Stimulated activated naive CD8-positive, alpha-beta T cell treated with anti-CD3 and anti-CD28 coated beads, Interleukin-15, Interleukin-2, amounts not matched to agents 100 ng/mL and 50 ng/mL, for 24 hours (primary cell): ENCODE data around the gene FAM76B.
A peak's percentile ranks its signal among the peaks of the same experiment; 100 is the strongest.
"Not testable (repeated sequence)": the region's sequence is repeated elsewhere in the genome, so short reads cannot be mapped to it uniquely, and the experiment has no call there.

Experiments
- H3K27ac Mint-ChIP-seq: one replicate; pipeline ENCODE4 v1.8.0; 2021; ENCODE audit warnings: mild to moderate bottlenecking, mixed read lengths
- H3K27me3 Mint-ChIP-seq: one replicate; pipeline ENCODE4 v1.8.0; 2021; ENCODE audit warnings: mixed read lengths
- H3K36me3 Mint-ChIP-seq: one replicate; pipeline ENCODE4 v1.8.0; 2021; ENCODE audit warnings: low read depth, mixed read lengths
- H3K4me1 Mint-ChIP-seq: one replicate; pipeline ENCODE4 v1.8.0; 2021; ENCODE audit warnings: low read depth, mixed read lengths
- H3K4me3 Mint-ChIP-seq: one replicate; pipeline ENCODE4 v1.8.0; 2021; ENCODE audit warnings: mild to moderate bottlenecking, mixed read lengths
- H3K9me3 Mint-ChIP-seq: one replicate; pipeline ENCODE4 v1.8.0; 2021; ENCODE audit warnings: mixed read lengths

FAM76B gene

DNA sequence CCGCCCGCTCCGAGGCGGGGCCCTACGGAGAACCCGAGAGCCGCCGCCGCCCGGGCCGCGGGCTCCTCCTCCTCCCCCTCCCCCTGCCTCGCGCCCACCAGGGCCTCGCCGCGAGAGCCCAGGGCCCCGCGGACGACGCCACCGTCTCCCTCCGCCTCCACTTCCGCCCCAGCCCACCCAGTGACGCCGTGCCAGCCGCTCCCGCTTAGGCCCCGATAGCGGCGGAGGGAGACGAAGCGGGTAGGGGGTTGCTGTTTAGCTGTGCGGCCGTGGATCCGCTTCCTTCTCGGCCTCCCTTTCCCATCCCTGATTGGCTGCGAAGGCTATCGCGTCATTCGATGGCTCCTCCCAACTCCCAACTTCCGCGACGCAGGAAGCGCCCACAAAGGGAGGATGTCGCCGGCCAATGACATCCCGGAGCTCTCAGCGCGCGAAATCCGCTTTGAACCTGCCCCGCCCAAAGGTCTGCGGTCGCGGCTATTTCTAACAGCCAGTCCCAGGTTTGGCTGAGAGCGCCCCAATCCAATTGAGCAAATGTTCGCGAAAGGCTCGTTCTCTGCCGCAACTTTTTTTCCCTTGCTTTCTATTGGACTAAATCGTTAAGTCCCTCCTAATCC is at the start of gene FAM76B:
TSS of gene FAM76B (minus strand) at position 277 of the 617 bp plus-strand sequence. CDS start 304 bp downstream, outside the sequence.
- no peaks in the 10 kb centered on the region for H3K9me3 Mint-ChIP-seq
- H3K36me3 Mint-ChIP-seq: peaks cover 66% of the 10 kb centered on the region
- H3K4me3 Mint-ChIP-seq: peak within 1 kb of the TSS; percentile 97
- H3K27ac Mint-ChIP-seq: peak within 1 kb of the TSS; percentile 100
- H3K27me3 Mint-ChIP-seq: no peaks in the 10 kb centered on the region
- H3K4me1 Mint-ChIP-seq: peaks cover 65% of the 10 kb centered on the region

DNA sequence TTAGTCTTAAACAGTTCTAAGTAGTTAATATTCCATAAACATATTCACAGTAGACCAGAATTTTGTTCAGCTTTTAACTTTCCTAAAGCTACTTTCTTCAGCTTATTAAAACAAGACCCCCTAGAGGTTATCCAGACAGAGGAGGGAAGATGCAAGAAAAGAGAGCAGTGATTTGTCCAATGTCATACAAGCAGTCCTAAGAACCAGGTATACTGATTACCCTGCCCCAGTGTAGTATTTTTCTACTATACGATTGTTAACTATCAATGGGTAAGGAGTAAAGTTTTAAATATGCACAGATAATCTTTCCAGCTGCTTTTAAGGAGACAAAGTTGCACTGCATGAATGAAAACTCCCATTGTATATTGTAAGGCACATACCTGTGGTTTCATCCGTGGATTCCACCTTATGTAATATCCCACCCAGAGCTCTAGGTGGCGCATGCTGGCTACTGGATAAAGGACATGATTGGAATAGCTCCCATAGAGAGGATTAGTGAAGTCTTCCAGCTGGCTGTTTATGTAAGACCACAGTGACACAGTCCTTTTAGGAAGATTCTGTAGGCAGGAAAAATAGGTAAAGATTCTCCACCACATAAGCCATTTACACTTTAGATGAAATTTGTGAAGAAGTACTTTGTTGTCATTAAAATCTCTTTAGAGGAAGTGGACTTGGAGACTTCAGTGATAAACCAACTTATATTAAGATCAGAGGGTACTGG is 46.3 kb upstream of the FAM76B start:
- no peak overlapping the region for H3K4me3 Mint-ChIP-seq
- peaks cover 74% of the 10 kb centered on the region for H3K36me3 Mint-ChIP-seq
- no peaks in the 10 kb centered on the region for H3K9me3 Mint-ChIP-seq
- peak overlapping the region; percentile 26 for H3K27ac Mint-ChIP-seq
- H3K4me1 Mint-ChIP-seq: peaks cover 4% of the 10 kb centered on the region
- H3K27me3 Mint-ChIP-seq: no peaks in the 10 kb centered on the region

DNA sequence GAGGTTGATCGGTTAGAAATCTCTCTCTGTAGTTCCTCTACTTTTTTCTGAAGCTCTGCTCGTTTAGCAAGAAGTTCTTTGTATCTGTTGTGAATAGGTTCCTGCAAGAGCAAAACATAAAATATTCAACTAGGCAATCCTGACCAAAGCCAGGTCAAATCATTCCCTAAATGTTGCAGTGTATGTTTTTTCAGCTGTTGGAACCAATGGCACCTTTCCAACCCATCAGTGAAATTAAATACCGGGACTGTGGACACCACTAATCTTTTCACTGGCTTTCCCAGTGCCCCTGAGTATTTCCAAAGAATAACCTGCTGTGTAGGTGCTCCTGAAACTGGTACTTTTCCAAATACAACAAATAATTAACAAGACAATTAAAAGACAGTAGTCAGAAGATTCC is 45.8 kb upstream of the FAM76B start:
- Mint-ChIP-seq H3K36me3 (peaks cover 77% of the 10 kb centered on the region), H3K27me3 (no peaks in the 10 kb centered on the region), H3K9me3 (no peaks in the 10 kb centered on the region)

DNA sequence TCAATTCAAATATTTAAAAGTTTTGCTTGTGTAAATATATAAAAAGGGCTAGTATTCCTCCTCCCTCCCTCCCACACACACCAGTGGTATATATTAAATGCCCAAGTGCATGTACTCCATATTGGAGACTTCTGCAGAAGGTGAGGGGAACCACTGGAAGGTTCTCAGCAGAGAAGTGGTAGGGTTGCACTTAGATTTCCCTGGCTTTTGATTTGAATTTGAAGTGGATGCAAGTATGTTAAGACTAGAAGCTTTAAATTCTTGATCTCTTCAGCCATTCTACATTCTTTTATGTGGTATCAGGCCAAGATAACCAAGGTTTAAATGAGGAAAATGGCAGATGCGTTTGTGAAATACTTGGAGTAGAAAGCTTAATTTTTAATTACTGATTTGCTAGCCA is 43.8 kb upstream of the FAM76B start:
- no peak overlapping the region for H3K27ac Mint-ChIP-seq
- peaks cover 10% of the 10 kb centered on the region for H3K4me1 Mint-ChIP-seq
- peaks cover 75% of the 10 kb centered on the region for H3K36me3 Mint-ChIP-seq
- no peaks in the 10 kb centered on the region for H3K27me3 Mint-ChIP-seq
- no peak overlapping the region for H3K4me3 Mint-ChIP-seq
- no peaks in the 10 kb centered on the region for H3K9me3 Mint-ChIP-seq

More for the DNA sequence above, 45.8 kb upstream of the FAM76B start:
- H3K27ac Mint-ChIP-seq: no peak overlapping the region
- H3K4me1 Mint-ChIP-seq: peaks cover 10% of the 10 kb centered on the region
- no peak overlapping the region for H3K4me3 Mint-ChIP-seq

DNA sequence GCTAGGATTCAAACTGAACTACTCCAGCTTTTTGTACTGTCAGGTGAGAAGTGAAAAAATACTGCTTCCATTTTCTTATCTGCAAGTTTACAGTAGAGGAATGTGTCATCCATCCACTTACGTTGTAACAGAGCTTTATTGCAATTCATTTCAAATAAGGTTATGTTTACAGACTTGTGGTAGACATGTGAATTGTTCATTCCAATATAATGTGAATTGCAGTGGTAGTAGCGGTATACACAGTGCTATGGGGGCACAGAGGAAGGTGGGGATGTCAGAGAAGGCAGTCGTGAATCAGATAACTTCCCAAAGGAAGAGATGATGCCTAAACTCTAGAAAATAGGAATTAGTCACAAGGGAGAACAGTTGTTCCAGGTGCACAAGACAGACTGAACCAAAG is 43.2 kb upstream of the FAM76B start:
- H3K9me3 Mint-ChIP-seq: no peaks in the 10 kb centered on the region
- peaks cover 10% of the 10 kb centered on the region for H3K4me1 Mint-ChIP-seq
- no peak overlapping the region for H3K4me3 Mint-ChIP-seq
- peak overlapping the region; percentile 4 for H3K27ac Mint-ChIP-seq
- no peaks in the 10 kb centered on the region for H3K27me3 Mint-ChIP-seq
- H3K36me3 Mint-ChIP-seq: peaks cover 73% of the 10 kb centered on the region

DNA sequence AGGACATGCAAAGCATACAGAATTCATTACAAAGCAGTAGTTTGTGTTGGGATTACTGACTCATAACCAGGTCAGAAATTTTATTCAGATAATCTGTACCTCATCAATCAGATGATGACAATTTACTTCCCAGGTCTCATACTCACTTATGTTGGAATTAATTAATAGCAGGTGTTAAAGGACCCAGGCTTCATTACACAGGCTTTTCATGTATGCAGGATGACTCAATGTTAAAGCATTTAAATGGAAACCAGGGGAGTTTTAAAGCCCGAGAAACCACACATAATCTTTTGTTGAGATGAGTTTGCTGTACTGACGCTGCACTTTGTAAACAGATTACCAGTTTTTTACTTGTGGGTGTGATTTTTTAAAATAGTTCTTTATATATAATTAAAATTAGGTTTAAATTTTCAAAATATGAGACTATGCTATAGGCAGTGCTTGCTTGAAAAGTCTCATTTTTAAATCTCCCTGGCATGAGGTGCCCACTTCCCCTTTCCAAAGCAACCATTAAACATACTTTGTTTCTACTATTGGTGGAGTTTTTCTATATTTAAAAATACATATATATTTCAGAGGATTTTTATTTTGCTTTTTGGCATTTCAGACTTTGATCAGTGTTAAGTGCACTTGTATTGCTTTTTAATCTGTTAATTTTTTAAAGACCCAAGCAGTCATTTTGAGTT is 41.8 kb upstream of the FAM76B start:
- Mint-ChIP-seq H3K27ac (peak overlapping the region; percentile 1), H3K36me3 (peaks cover 74% of the 10 kb centered on the region)

DNA sequence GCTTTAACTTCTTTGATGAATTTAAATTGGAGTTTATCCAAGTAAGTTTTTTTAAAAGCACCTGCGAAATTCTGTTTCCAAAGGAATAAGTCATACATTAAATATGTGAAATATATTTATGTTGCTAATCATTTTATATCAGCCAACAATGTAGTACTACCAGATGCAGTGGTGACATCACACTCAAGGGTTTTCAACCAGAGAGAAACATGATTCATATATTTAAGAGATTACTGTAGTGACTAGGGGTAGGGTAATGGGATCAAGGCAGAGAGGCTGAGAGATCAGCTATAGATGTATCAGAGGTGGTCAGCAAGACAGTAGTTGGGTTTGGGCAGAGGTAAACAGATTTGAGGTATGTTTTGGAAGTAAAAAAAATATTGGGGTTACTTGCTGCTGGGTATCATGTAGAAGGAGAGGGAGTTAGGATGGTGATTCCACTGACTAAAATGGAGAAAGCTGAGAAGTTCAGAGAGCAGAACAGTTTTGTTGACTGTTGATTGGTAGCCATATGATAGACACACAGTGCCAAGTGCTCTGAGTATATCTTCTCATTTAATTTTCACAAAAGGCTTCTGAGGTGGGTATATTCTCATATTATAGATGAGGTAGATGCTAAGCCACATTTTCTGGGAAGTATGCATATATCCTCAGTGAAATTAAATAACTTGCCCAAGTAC is 40.1 kb upstream of the FAM76B start:
- Mint-ChIP-seq H3K27ac (peak overlapping the region; percentile 56), H3K27me3 (no peaks in the 10 kb centered on the region), H3K36me3 (peaks cover 75% of the 10 kb centered on the region), H3K9me3 (no peaks in the 10 kb centered on the region), H3K4me1 (peaks cover 10% of the 10 kb centered on the region), H3K4me3 (no peak overlapping the region)

More for the DNA sequence above, 41.8 kb upstream of the FAM76B start:
- H3K27me3 Mint-ChIP-seq: no peaks in the 10 kb centered on the region
- H3K4me3 Mint-ChIP-seq: no peak overlapping the region
- H3K4me1 Mint-ChIP-seq: peaks cover 10% of the 10 kb centered on the region
- no peaks in the 10 kb centered on the region for H3K9me3 Mint-ChIP-seq

DNA sequence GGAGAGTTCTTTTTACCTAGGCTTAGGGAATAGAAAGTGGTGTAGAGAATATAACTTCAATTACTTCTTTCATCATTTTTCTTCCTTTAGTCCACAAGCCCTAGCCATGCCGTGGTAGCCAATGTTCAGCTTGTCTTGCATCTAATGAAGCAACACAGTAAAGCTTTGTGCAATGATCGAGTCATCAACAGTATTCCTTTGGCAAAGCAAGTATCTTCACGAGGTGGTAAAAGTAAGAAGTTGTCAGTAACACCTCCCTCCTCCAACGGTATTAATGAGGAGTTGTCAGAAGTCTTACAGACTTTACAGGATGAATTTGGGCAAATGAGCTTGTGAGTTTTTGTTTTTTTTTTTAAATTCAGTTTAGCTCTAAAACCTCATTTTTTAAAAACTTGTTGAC is 38.1 kb upstream of the FAM76B start:
- Mint-ChIP-seq H3K27ac (no peak overlapping the region), H3K9me3 (no peaks in the 10 kb centered on the region), H3K4me3 (no peak overlapping the region), H3K36me3 (peaks cover 75% of the 10 kb centered on the region), H3K4me1 (peaks cover 10% of the 10 kb centered on the region), H3K27me3 (no peaks in the 10 kb centered on the region)

DNA sequence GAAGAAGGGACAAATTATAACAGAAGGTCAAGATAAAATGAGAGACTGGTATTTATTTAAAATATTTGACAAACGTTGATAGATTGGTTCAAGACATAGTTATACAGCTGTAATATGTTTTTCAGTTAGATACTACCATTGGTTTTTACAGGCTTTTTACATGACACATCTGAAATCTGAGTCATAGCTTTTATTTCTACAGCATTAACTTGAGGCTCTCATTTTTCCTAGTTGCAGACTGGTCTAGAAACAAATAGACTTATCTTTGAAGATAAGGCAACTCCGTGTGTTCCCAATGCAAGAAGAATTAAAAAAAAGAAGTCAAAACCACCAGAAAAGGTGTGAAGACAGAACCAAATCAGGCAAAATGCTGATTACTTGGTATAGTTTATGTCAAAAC is 32.1 kb upstream of the FAM76B start:
- no peaks in the 10 kb centered on the region for H3K9me3 Mint-ChIP-seq
- no peaks in the 10 kb centered on the region for H3K4me1 Mint-ChIP-seq
- no peak overlapping the region for H3K27ac Mint-ChIP-seq
- H3K4me3 Mint-ChIP-seq: no peak overlapping the region
- no peaks in the 10 kb centered on the region for H3K27me3 Mint-ChIP-seq
- H3K36me3 Mint-ChIP-seq: peaks cover 82% of the 10 kb centered on the region

DNA sequence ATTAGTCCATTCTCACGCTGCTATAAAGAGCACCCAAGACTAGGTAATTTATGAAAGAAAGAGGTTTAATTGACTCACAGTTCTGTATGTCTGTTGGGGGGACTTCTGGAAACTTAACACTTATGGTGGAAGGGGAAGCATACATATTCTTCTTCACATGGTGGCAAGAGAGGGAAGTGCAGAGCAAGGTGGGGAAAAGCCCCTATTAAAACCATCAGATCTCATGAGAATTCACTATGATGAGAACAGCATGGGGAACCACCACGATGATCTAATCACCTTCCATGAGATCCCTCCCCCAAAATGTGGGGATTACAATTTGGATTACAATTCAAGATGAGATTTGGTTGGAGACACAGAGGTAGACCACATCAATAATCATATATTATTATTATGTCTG is 26.5 kb upstream of the FAM76B start:
- Mint-ChIP-seq H3K27ac (no peak overlapping the region), H3K36me3 (peaks cover 70% of the 10 kb centered on the region), H3K4me1 (peaks cover 17% of the 10 kb centered on the region), H3K27me3 (no peaks in the 10 kb centered on the region), H3K9me3 (no peaks in the 10 kb centered on the region), H3K4me3 (no peak overlapping the region)

DNA sequence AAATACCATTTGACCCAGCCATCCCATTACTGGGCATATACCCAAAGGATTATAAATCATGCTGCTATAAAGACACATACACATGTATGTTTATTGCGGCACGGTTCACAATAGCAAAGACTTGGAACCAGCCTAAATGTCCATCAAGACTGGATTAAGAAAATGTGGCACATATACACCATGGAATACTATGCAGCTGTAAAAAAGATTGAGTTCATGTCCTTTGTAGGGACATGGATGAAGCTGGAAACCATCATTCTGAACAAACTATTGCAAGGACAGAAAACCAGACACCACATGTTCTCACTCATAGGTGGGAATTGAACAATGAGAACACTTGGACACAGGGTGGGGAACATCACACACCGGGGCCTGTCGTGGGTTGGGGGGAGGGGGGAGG is 21.5 kb upstream of the FAM76B start:
- not testable (repeated sequence) for H3K9me3 Mint-ChIP-seq, H3K4me3 Mint-ChIP-seq, H3K27ac Mint-ChIP-seq, H3K27me3 Mint-ChIP-seq
- H3K36me3 Mint-ChIP-seq: peaks cover 54% of the 10 kb centered on the region
- H3K4me1 Mint-ChIP-seq: peaks cover 15% of the 10 kb centered on the region

DNA sequence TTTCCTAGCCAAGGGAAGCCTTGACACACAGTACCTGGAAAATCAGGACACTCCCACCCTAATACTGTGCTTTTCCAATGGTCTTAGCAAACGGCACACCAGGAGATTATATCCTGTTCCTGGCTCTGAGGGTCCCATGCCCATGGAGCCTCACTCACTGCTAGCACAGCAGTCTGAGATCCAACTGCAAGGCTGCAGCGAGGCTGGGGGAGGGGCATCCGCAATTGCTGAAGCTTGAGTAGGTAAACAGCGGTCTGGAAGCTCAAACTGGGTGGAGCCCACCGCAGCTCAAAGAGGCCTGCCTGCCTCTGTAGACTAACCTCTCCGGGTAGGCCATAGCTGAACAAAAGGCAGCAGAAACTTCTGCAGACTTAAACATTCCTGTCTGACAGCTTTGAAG is 16.9 kb upstream of the FAM76B start:
- H3K9me3 Mint-ChIP-seq, H3K4me1 Mint-ChIP-seq, H3K27ac Mint-ChIP-seq, H3K27me3 Mint-ChIP-seq, H3K4me3 Mint-ChIP-seq: not testable (repeated sequence)
- peaks cover 50% of the 10 kb centered on the region for H3K36me3 Mint-ChIP-seq

DNA sequence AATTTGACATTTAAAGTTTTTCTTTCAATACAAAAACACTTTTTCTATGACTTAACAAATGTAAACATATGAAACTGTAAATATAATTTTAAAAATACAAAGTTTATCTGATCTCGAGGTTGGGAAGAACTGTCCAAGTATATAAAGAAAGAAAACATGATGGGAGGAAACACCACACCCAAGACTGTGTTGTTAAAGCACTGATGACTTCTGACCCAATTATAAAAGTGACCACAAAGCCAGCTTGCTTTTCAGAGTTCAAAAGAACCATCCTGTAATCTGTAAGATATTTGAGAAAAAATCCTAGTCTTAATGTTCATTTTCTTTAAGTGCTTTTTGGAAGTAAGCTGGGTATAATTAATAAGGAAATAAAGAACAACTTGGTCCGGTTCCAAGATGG is 16.3 kb upstream of the FAM76B start:
- no peak overlapping the region for H3K4me3 Mint-ChIP-seq
- H3K36me3 Mint-ChIP-seq: peaks cover 52% of the 10 kb centered on the region
- H3K4me1 Mint-ChIP-seq: peaks cover 6% of the 10 kb centered on the region
- H3K27ac Mint-ChIP-seq: no peak overlapping the region
- peaks cover 4% of the 10 kb centered on the region for H3K9me3 Mint-ChIP-seq
- H3K27me3 Mint-ChIP-seq: no peaks in the 10 kb centered on the region

DNA sequence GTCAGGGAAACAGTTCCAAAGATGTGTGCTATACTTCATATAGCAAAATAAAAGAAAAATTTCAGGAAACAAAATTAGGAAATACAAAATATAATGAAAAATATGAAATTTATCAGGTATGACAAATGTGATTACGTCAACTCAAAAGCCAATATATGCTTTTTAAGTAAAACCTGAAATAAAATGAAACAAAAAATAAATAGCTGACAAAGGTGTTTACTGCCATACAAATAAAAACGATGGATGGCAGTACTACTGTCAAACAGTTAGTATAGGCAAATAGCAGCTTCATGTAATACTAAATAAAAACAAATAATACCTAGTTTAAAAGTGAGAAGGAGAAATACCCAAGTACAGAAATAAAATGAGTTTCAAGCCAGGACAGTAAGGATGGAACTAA is 14.4 kb upstream of the FAM76B start:
- peaks cover 6% of the 10 kb centered on the region for H3K4me1 Mint-ChIP-seq
- no peak overlapping the region for H3K27ac Mint-ChIP-seq
- no peaks in the 10 kb centered on the region for H3K27me3 Mint-ChIP-seq
- peaks cover 67% of the 10 kb centered on the region for H3K36me3 Mint-ChIP-seq
- H3K4me3 Mint-ChIP-seq: no peak overlapping the region
- H3K9me3 Mint-ChIP-seq: peaks cover 4% of the 10 kb centered on the region

DNA sequence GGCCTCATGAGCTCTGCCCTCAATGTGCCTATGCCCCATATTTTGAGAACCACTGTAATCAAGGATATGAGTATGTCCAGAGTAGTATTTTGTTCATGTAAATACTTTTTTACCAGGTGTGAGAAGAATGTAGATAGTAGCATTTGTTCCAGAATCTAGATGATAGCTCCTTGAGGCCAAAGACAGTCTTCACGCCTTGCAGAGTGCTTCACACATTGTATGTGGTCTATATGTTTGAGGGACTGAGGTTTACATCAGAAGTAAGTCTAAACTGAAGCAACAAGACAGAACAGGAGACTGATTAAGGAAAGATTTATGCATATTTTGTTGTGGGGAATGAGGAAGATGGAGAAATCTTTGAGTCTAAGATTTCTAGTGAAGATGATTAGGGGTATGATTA is 13.2 kb upstream of the FAM76B start:
- H3K4me3 Mint-ChIP-seq: no peak overlapping the region
- peaks cover 60% of the 10 kb centered on the region for H3K36me3 Mint-ChIP-seq
- H3K27ac Mint-ChIP-seq: no peak overlapping the region
- H3K9me3 Mint-ChIP-seq: peaks cover 4% of the 10 kb centered on the region
- H3K27me3 Mint-ChIP-seq: no peaks in the 10 kb centered on the region
- peaks cover 9% of the 10 kb centered on the region for H3K4me1 Mint-ChIP-seq
